ENCODE results near the gene FRMD4A. TPM values are rescaled to one million over a fixed set of nuclear protein-coding genes. Genes with fewer than 3 reads are reported as not detected.

The FRMD4A gene
- total RNA-seq, 1 donor from 2014 or later, result 20.2 TPM

DNA sequence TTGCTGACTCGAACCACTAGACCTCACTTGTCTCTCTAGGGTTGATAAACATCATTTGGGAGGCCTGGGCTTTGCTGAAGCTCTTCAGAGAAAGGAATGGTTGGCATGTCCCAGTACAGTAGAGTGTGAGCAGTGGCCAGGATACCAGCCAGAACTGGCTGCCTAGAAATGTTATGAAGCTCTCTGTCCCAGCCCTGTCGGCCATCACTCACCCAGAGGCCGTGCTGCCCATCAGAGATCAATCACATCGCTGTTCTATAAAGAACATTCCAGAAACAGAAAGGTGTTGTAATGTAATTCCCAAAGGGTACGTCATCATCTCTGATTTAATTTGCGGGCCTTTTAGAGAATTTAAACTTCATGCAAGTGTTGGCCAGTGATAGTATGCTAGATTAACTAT lies 632.5 kb downstream of the FRMD4A start:
- Mint-ChIP-seq H3K4me3 (no peak overlapping the region), H3K27me3 (ENCODE audit: insufficient read depth, low read depth) (no peaks in the 10 kb centered on the region), H3K4me1 (peaks cover 16% of the 10 kb centered on the region), H3K27ac (no peak overlapping the region), H3K36me3 (peaks cover 54% of the 10 kb centered on the region), H3K9me3 (no peaks in the 10 kb centered on the region)
- H3K36me3 ChIP-seq, result no peaks in the 10 kb centered on the region
- no peaks in the 10 kb centered on the region for H4K20me1 ChIP-seq (ENCODE audit: low read depth)
- TF ChIP-seq EZH2 (IDR thresholded peaks at IDR 0.05), result no peak
- no peak for TF ChIP-seq CTCF (IDR thresholded peaks at IDR 0.05)
- no peak for TF ChIP-seq EZH2phosphoT487 (IDR thresholded peaks at IDR 0.05)
- H3K79me2 ChIP-seq (ENCODE audit: low read depth), result no peaks in the 10 kb centered on the region
- no peak for DNase-seq (ENCODE audit: low spot score)
- H2AFZ ChIP-seq (replicated peaks), result no peak overlapping the region
- no peak overlapping the region for H3K4me3 ChIP-seq
- no peak overlapping the region for H3K4me2 ChIP-seq
- peaks cover 20% of the 10 kb centered on the region for H3K4me1 ChIP-seq
- no peaks in the 10 kb centered on the region for H3K27me3 ChIP-seq
- H3F3A ChIP-seq (ENCODE audit: low read depth), result peaks cover 17% of the 10 kb centered on the region
- no peak overlapping the region for H3K27ac ChIP-seq
- H3K9me3 ChIP-seq (ENCODE audit: low read depth), result no peaks in the 10 kb centered on the region
- H3K9ac ChIP-seq, result no peak overlapping the region

- Histone ChIP-seq H3K4me1 (peaks cover 20% of the 10 kb centered on the region), H3K27me3 (no peaks in the 10 kb centered on the region), H2AFZ (replicated peaks) (no peak overlapping the region), H3K36me3 (no peaks in the 10 kb centered on the region), H3K27ac (no peak overlapping the region), H3K4me2 (no peak overlapping the region), H3F3A (ENCODE audit: low read depth) (peaks cover 25% of the 10 kb centered on the region), H3K4me3 (no peak overlapping the region), H3K9ac (no peak overlapping the region), H3K9me3 (ENCODE audit: low read depth) (no peaks in the 10 kb centered on the region), H3K79me2 (ENCODE audit: low read depth) (no peaks in the 10 kb centered on the region), H4K20me1 (ENCODE audit: low read depth) (no peaks in the 10 kb centered on the region)
- DNase-seq (ENCODE audit: low spot score), result no peak
- H3K27me3 Mint-ChIP-seq (ENCODE audit: insufficient read depth, low read depth), result no peaks in the 10 kb centered on the region
- peaks cover 53% of the 10 kb centered on the region for H3K36me3 Mint-ChIP-seq
- no peaks in the 10 kb centered on the region for H3K4me1 Mint-ChIP-seq
- H3K27ac Mint-ChIP-seq, result no peak overlapping the region
- H3K4me3 Mint-ChIP-seq, result no peak overlapping the region
- TF ChIP-seq EZH2phosphoT487 (IDR thresholded peaks at IDR 0.05) (no peak), CTCF (IDR thresholded peaks at IDR 0.05) (no peak), EZH2 (IDR thresholded peaks at IDR 0.05) (no peak)
- H3K9me3 Mint-ChIP-seq, result no peaks in the 10 kb centered on the region
Observed at GRCh38 chr10:13696071-13696470, 634.7 kb downstream of the FRMD4A start.

- no peaks in the 10 kb centered on the region for H3K79me2 ChIP-seq (ENCODE audit: low read depth)
- no peak for DNase-seq (ENCODE audit: low spot score)
- no peaks in the 10 kb centered on the region for H3K27me3 ChIP-seq
- Mint-ChIP-seq H3K4me1 (peaks cover 4% of the 10 kb centered on the region), H3K27ac (no peak overlapping the region), H3K36me3 (peaks cover 54% of the 10 kb centered on the region), H3K27me3 (ENCODE audit: insufficient read depth, low read depth) (no peaks in the 10 kb centered on the region), H3K4me3 (no peak overlapping the region), H3K9me3 (no peaks in the 10 kb centered on the region)
- no peak overlapping the region for H3K27ac ChIP-seq
- peaks cover 30% of the 10 kb centered on the region for H3F3A ChIP-seq (ENCODE audit: low read depth)
- no peak overlapping the region for H2AFZ ChIP-seq (replicated peaks)
- no peak for TF ChIP-seq EZH2 (IDR thresholded peaks at IDR 0.05)
- TF ChIP-seq EZH2phosphoT487 (IDR thresholded peaks at IDR 0.05), result no peak
- no peak for TF ChIP-seq CTCF (IDR thresholded peaks at IDR 0.05)
- no peaks in the 10 kb centered on the region for H3K36me3 ChIP-seq
- no peak overlapping the region for H3K4me2 ChIP-seq
- H3K9me3 ChIP-seq (ENCODE audit: low read depth), result no peaks in the 10 kb centered on the region
- H3K4me3 ChIP-seq, result no peak overlapping the region
- H3K4me1 ChIP-seq, result peaks cover 25% of the 10 kb centered on the region
- no peaks in the 10 kb centered on the region for H4K20me1 ChIP-seq (ENCODE audit: low read depth)
- H3K9ac ChIP-seq, result no peak overlapping the region
Observed at GRCh38 chr10:13695588-13695987, 635.1 kb downstream of the FRMD4A start.

Measured in neural progenitor cell (in vitro differentiated cells).